GM20000 (cell line): ENCODE data around the gene GAB2.

Experiments
- DNase-seq: peaks from one replicate; pipeline ENCODE4 v3.0.0; 2012; ENCODE audit warnings: low spot score
- CTCF ChIP-seq: IDR thresholded peaks from 2 replicates; pipeline ENCODE4 v1.5.1; 2012; ENCODE audit warnings: mild to moderate bottlenecking, control low read depth; ENCODE audit errors: extremely low read depth, missing control alignments

Gene GAB2

DNA sequence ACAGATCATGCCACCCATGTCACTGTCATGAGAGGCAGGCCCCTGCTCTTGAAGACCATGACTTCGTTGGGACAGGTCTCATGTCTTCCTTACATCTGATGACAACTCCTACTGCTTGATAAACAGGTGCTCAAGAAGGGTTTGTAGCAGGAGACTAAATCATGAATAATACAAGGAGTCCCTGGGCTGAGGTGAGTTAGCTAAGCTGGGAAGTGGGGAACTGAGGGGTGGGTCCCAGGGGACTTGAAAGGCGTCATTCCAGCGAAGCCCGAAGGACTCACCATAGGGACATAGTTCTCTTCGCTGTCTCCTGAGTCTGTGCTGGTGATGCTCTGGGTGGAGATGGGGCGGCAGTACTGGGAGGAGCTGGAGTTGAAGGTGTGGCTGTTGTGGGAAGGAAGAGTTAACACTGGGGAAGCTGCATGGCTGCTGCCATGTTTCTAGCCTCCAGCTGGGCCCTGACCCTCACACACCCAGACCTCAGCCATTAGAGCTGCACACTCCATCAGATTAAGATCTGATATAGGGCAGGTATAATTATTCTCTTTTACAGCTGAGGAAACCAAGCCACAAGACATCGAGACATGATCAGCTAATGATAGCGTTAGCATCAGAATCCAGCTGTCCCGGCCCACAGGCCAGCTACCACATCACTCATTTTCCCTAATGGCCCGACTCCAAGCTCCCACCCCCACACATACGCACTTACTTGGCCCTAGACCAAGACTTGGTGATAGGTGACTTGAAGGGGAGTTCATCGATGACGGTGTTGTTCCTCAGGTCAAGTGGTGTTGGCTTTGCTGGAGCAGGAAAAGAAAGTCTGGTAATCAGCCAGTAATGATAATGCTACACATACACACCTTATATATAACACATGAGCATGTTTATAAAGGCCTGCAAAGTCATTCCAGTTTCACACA is 196.0 kb downstream of the GAB2 start:
- no peak for TF ChIP-seq CTCF
- no peak for DNase-seq

DNA sequence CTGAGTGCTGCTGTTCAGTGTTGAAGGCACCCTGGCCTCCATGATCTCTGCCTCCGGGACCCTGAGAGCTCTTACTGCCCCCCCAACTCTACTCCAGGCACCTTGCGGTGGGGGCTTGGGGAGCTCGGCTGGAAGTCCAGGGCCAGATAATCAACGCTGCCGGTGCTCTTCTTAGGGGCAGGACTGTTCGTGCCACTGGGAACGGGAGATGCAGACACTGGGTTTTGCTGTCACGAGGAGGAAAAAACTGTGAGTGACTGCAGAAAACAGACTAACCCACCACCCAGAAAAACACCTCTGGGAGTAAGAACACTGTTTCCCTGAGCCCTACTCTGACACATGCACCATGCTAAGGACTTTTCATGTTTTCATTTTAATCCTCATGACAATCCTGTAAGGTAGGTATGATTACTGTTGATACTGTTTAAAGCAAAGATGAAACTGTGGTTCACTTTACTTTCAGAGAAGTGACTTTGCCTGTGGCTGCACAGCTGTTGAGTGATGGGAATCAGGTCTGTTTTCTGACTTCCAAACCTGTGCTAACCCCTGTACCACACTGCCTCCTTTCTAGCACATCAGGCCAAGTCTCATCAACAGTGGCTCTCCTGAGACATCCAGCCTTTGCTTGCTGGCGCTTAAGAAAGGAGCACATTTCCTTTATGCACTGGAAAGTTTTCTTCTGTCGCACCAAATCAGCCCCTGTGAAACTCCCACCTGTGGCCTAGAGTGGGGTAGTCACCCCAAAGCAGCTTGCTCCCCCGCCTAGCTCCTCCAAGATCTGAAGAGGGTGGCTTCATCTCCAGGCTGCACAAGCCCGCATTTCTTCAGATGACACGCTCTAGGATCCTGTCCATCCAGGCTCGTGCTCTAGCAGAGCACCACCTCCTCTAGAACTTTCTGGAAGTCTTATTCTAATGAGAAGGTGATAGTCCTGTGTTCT is 197.1 kb downstream of the GAB2 start:
- no peak for DNase-seq
- TF ChIP-seq CTCF = no peak

DNA sequence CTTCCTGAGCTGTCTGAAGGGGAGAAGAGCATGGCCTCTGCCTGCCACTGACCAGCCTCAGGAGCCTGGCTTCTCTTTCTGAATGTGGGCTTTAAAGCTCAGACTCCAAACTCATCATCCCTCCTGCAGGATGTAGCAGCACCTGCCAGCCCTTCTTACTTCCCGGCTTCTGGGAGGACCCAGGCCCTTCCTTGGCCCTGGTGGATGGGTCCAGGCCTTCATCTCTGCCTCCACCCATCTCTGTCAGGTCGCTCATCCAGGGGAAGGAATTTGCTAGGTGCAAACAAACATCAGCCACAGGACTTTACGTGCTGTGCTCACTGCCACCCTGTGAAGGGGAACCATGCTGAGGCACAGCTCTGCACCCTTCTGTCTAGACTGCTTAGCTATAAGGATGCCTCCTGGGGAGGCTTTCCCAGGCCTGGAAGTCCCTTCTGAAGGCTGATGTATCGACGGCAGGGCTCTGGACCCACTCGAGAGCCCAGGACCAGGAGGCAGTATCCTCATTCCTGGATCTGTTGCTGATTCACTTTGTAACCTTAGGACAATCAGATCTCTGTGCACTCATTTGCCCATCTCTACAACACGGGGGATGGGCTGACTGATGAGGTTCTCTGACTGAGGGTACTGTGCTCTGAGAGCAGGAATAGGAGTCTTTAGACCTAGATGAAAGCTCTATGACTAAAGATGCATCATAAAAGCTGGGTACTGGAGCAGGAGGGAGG is 198.0 kb downstream of the GAB2 start:
- TF ChIP-seq CTCF = no peak
- DNase-seq = no peak

DNA sequence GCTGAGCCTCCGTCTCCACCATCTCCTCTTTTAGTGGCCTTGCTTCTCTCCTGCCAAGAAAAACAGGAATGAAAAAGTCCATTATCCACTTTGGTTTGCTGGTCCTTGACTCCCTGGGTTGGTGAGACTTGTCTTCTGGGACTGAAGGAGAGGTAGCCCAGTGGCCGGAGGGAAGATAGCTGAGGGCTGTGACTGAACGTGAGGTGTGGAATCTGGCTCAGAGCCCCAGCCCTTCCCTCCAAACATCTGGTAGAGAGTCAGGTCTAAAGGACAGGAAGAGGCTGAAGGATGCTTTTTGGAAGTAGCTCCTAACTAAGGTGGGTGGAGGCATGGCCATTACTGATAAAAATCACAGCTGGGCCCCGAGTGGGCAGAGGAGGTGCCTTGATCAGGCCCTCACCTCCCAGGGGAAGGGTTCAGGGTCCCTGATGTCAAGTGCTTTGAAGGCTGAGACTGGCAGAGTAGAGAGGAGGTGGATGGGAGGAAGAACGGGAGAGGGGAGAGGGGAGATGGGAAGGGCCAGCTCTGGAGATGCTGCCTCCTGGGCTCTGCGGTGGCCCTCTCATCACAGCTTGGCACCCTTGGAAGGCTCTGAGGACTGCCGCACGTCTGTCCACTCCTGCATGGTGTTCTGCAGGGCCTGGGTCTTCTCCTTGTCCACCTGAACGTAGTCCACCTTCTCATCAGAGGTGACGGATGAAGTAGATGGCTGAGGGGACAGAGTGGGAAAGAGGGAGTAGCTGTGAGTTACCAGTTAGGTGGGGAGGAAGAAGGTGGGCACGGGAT is 198.7 kb downstream of the GAB2 start:
- no peak for TF ChIP-seq CTCF
- DNase-seq = no peak

- no peak for TF ChIP-seq CTCF
- no peak for DNase-seq
Measured at GRCh38 chr11:78217650-78218541, 199.7 kb downstream of the GAB2 start.

DNA sequence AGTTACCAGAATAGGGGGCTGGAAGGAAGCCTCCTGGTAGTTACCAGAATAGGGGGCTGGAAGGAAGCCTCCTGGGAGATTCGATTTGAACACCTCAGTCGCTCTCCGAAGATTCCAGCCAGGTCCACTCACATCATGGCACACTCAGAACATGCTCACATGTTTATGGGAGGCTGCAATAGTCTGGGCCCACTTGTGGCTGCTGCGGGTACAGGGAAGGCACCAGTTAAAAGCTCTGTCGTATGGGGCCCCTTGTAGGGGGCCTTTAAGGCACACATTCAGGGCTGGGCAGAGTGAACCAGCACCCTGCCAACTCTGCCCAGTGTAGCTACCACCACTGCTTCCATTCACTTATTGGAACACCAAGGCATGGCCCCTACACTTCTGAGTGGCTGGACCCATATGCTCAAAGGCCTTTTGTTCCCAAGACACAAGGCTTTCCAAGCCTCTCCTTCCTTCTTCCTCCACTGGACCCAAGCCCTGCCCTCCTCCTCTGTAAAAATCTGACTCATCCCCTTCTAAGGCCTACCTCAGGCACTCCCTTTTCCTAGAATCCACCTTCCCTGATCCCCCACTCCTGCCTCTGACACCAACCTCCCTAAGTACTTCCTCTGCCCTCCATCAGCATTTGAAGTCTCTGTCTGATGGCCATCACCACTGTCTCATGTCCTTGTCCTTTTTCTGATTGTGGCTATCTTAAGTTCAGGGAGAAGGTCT is 200.9 kb downstream of the GAB2 start:
- DNase-seq = no peak
- TF ChIP-seq CTCF = no peak
